Measurements from ENCODE around the gene ZNF563.

The ZNF563 gene

DNA sequence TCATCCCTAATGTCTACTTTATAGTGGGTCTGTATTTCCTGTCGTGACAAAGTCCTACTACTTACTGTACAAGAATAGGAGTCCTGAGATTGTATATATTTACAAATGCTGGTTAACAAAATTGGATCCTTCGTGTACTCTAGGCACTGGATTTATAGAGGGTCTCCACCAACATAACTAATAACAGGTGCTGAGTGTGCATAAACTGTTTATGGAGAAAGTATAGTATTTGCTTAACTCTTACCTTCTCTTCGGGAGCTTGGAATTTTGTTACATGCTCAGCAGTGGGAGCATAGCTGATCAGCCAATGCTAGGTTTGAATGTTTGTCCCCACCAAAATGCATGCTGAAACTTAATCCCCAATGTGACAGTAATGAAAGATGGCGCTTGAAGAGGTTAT, 19.9 kb upstream of the ZNF563 start:
- no peaks in the 10 kb centered on the region for H4K20me1 ChIP-seq (ENCODE audit: insufficient read depth, low read length)
- no peaks in the 10 kb centered on the region for H3K4me1 ChIP-seq (ENCODE audit: insufficient read depth, low read length)
- H3K9me3 ChIP-seq (ENCODE audit: insufficient read depth, low read length, severe bottlenecking): peaks cover 23% of the 10 kb centered on the region
- H3K4me3 ChIP-seq (ENCODE audit: low read depth in 1 of 2, low read length in 2 of 2): no peak overlapping the region
- H3K79me2 ChIP-seq (ENCODE audit: insufficient read depth, low read length): no peaks in the 10 kb centered on the region
- peaks cover 20% of the 10 kb centered on the region for H3K36me3 ChIP-seq (ENCODE audit: insufficient read depth, low read length)
- TF ChIP-seq, protein P1, sequence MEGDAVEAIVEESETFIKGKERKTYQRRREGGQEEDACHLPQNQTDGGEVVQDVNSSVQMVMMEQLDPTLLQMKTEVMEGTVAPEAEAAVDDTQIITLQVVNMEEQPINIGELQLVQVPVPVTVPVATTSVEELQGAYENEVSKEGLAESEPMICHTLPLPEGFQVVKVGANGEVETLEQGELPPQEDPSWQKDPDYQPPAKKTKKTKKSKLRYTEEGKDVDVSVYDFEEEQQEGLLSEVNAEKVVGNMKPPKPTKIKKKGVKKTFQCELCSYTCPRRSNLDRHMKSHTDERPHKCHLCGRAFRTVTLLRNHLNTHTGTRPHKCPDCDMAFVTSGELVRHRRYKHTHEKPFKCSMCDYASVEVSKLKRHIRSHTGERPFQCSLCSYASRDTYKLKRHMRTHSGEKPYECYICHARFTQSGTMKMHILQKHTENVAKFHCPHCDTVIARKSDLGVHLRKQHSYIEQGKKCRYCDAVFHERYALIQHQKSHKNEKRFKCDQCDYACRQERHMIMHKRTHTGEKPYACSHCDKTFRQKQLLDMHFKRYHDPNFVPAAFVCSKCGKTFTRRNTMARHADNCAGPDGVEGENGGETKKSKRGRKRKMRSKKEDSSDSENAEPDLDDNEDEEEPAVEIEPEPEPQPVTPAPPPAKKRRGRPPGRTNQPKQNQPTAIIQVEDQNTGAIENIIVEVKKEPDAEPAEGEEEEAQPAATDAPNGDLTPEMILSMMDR (IDR thresholded peaks at IDR 0.05; ENCODE audit: borderline replicate concordance, extremely low read depth, low read length, poor library complexity, severe bottlenecking): no peak
- no peak for TF ChIP-seq EZH2 (IDR thresholded peaks at IDR 0.05; ENCODE audit: borderline replicate concordance, low read depth, low read length, severe bottlenecking)
- H3K9ac ChIP-seq (ENCODE audit: low read depth, low read length): no peak overlapping the region
- no peak for ATAC-seq (ENCODE audit: insufficient read depth, low read depth)
- DNase-seq: no peak
- no peaks in the 10 kb centered on the region for H3K27me3 ChIP-seq (ENCODE audit: insufficient read depth, low read length, poor library complexity)
- no peak overlapping the region for H3K27ac ChIP-seq (ENCODE audit: low read length)
- H3K4me2 ChIP-seq (ENCODE audit: insufficient read depth, low read length): no peak overlapping the region
- no peak overlapping the region for H2AFZ ChIP-seq (ENCODE audit: low read depth, low read length)

GRCh38 chr19:12350890-12351197, 17.4 kb upstream of the ZNF563 start:
- TF ChIP-seq, protein P1 (IDR thresholded peaks at IDR 0.05; ENCODE audit: borderline replicate concordance, extremely low read depth, low read length, poor library complexity, severe bottlenecking): no peak
- TF ChIP-seq EZH2 (IDR thresholded peaks at IDR 0.05; ENCODE audit: borderline replicate concordance, low read depth, low read length, severe bottlenecking): no peak
- no peak overlapping the region for H3K4me3 ChIP-seq (ENCODE audit: low read depth in 1 of 2, low read length in 2 of 2)

DNA sequence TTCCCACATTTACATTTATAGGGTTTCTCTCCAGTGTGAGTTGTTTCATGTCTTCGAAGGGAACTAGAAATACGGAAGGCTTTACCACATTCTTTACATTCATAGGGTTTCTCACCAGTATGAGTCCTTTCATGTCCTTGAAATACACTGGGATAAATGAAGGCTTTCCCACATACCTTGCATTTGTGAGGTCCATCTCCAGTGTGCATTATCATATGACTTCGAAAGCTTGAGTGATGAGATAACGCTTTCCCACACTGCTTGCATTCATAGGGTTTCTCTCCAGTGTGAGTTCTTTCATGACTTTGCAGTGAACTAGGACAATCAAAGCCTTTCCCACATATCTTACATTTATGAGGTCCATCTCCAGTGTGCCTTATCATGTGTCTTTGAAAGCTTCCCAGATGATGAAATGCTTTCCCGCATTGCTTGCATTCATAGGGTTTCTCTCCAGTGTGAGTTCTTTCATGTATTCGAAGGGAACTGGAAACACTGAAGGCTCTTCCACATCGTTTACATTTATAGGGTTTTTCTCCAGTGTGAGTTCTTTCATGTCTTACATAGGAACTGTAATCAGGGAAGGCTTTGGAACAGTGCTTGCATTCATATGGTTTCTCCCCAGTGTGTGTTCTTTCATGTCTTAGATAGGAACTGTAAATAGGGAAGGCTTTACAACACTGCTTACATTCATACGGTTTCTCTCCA, 16.9 kb upstream of the ZNF563 start:
- DNase-seq (no peak), ATAC-seq (ENCODE audit: insufficient read depth, low read depth) (no peak)
- Histone ChIP-seq H2AFZ (ENCODE audit: low read depth, low read length) (no peak overlapping the region), H4K20me1 (ENCODE audit: insufficient read depth, low read length) (no peaks in the 10 kb centered on the region), H3K27ac (ENCODE audit: low read length) (no peak overlapping the region), H3K27me3 (ENCODE audit: insufficient read depth, low read length, poor library complexity) (no peaks in the 10 kb centered on the region), H3K9ac (ENCODE audit: low read depth, low read length) (no peak overlapping the region), H3K36me3 (ENCODE audit: insufficient read depth, low read length) (peaks cover 20% of the 10 kb centered on the region), H3K9me3 (ENCODE audit: insufficient read depth, low read length, severe bottlenecking) (peaks cover 25% of the 10 kb centered on the region), H3K79me2 (ENCODE audit: insufficient read depth, low read length) (no peaks in the 10 kb centered on the region), H3K4me3 (ENCODE audit: low read depth in 1 of 2, low read length in 2 of 2) (no peak overlapping the region), H3K4me2 (ENCODE audit: insufficient read depth, low read length) (no peak overlapping the region), H3K4me1 (ENCODE audit: insufficient read depth, low read length) (no peaks in the 10 kb centered on the region)
- TF ChIP-seq EZH2 (IDR thresholded peaks at IDR 0.05; ENCODE audit: borderline replicate concordance, low read depth, low read length, severe bottlenecking): no peak
- TF ChIP-seq, protein P1 (IDR thresholded peaks at IDR 0.05; ENCODE audit: borderline replicate concordance, extremely low read depth, low read length, poor library complexity, severe bottlenecking): no peak

More at GRCh38 chr19:12350890-12351197, 17.4 kb upstream of the ZNF563 start:
- Histone ChIP-seq H4K20me1 (ENCODE audit: insufficient read depth, low read length) (no peaks in the 10 kb centered on the region), H3K27me3 (ENCODE audit: insufficient read depth, low read length, poor library complexity) (no peaks in the 10 kb centered on the region), H3K27ac (ENCODE audit: low read length) (no peak overlapping the region), H3K9ac (ENCODE audit: low read depth, low read length) (no peak overlapping the region), H3K4me1 (ENCODE audit: insufficient read depth, low read length) (no peaks in the 10 kb centered on the region), H3K4me2 (ENCODE audit: insufficient read depth, low read length) (no peak overlapping the region), H2AFZ (ENCODE audit: low read depth, low read length) (no peak overlapping the region), H3K36me3 (ENCODE audit: insufficient read depth, low read length) (peaks cover 20% of the 10 kb centered on the region), H3K79me2 (ENCODE audit: insufficient read depth, low read length) (no peaks in the 10 kb centered on the region), H3K9me3 (ENCODE audit: insufficient read depth, low read length, severe bottlenecking) (peaks cover 23% of the 10 kb centered on the region)
- ATAC-seq (ENCODE audit: insufficient read depth, low read depth): no peak
- DNase-seq: no peak

Measured in DND-41 (cell line).